HEK293T (cell line): ENCODE data around the gene LRRTM3.

Experiments used
- CTCF ChIA-PET: fragments of 350-600 bp; formaldehyde crosslinking; extraction: SDS; loops from one replicate; lab custom pipeline; 2021; ENCODE audit warnings: antibody characterized with exemption, inconsistent platforms; lab: Yijun Ruan, JAX
- POLR2A ChIA-PET: fragments of 350-600 bp; formaldehyde crosslinking; extraction: SDS; loops from one replicate; lab custom pipeline; 2020; ENCODE audit warnings: antibody characterized with exemption, inconsistent platforms; lab: Yijun Ruan, JAX
- DNase-seq: peaks from one replicate; pipeline ENCODE4 v3.0.0; 2012; ENCODE audit warnings: mixed read lengths; ENCODE audit errors: extremely low spot score
- ARNT ChIP-seq: fragments of 450-650 bp; IDR thresholded peaks from 2 replicates; pipeline ENCODE4 v1.6.1; 2017; ENCODE audit warnings: mild to moderate bottlenecking
- BHLHE40 ChIP-seq: fragments of 450-650 bp; IDR thresholded peaks from 2 replicates; pipeline ENCODE4 v1.6.1; 2016; ENCODE audit warnings: mild to moderate bottlenecking, moderate library complexity, borderline replicate concordance
- CTBP1 ChIP-seq: fragments of 450-650 bp; IDR thresholded peaks from 2 replicates; pipeline ENCODE4 v1.6.1; 2016; ENCODE audit warnings: borderline replicate concordance
- ELF4 ChIP-seq: fragments of 450-650 bp; IDR thresholded peaks from 2 replicates; pipeline ENCODE4 v1.6.1; 2017; ENCODE audit warnings: antibody characterized with exemption
- FOXA1 ChIP-seq: fragments of 450-650 bp; IDR thresholded peaks from 2 replicates; pipeline ENCODE4 v1.6.1; 2016; ENCODE audit warnings: mild to moderate bottlenecking
- FOXK2 ChIP-seq: fragments of 450-650 bp; IDR thresholded peaks from 2 replicates; pipeline ENCODE4 v1.6.1; 2016; ENCODE audit warnings: mild to moderate bottlenecking
- FOXM1 ChIP-seq: fragments of 450-650 bp; IDR thresholded peaks from 2 replicates; pipeline ENCODE4 v1.6.1; 2017; ENCODE audit warnings: mild to moderate bottlenecking, borderline replicate concordance
- HDGF ChIP-seq: fragments of 450-650 bp; IDR thresholded peaks from 2 replicates; pipeline ENCODE4 v1.6.1; 2017; ENCODE audit warnings: antibody characterized with exemption, borderline replicate concordance
- L3MBTL2 ChIP-seq: fragments of 450-650 bp; conservative IDR thresholded peaks from 2 replicates; pipeline ENCODE4 v1.6.1; 2016; ENCODE audit warnings: mild to moderate bottlenecking
- LEF1 ChIP-seq: fragments of 450-650 bp; IDR thresholded peaks from 2 replicates; pipeline ENCODE4 v1.6.1; 2017; ENCODE audit warnings: mild to moderate bottlenecking, borderline replicate concordance
- NFRKB ChIP-seq: fragments of 450-650 bp; IDR thresholded peaks from 2 replicates; pipeline ENCODE4 v1.6.1; 2016; ENCODE audit warnings: mild to moderate bottlenecking, moderate library complexity
- PKNOX1 ChIP-seq: fragments of 450-650 bp; IDR thresholded peaks from 2 replicates; pipeline ENCODE4 v1.6.1; 2016
- SP1 ChIP-seq: fragments of 450-650 bp; IDR thresholded peaks from 2 replicates; pipeline ENCODE4 v1.6.1; 2017
- SUZ12 ChIP-seq: fragments of 450-650 bp; IDR thresholded peaks from 2 replicates; pipeline ENCODE4 v1.6.1; 2016; ENCODE audit warnings: mild to moderate bottlenecking
- TARDBP ChIP-seq: fragments of 450-650 bp; IDR thresholded peaks from 2 replicates; pipeline ENCODE4 v1.6.1; 2016
- ZNF384 ChIP-seq: fragments of 450-650 bp; IDR thresholded peaks from 2 replicates; pipeline ENCODE4 v1.6.1; 2016

Gene LRRTM3

GRCh38 chr10:66925896-66926715, at the start of gene LRRTM3:
TSS of gene LRRTM3 (plus strand) at chr10:66926036.
- CTCF ChIA-PET: interaction anchor here (0.7 to 1.4 kb wide), 6 partner anchors 9 to 857 kb away, joined by 3 to 9 read pairs (median 5); no protein-coding TSS in a partner anchor
- POLR2A ChIA-PET: no interaction called here
- DNase-seq: peak; percentile 76
- no peak for TF ChIP-seq ZNF384
- 0 out of 2 replicates have a peak, but pooled peaks have one; percentile 19 for TF ChIP-seq PKNOX1

- CTCF ChIA-PET: no interaction called here
- TF ChIP-seq NFRKB: no peak
- TF ChIP-seq ELF4: no peak
- TF ChIP-seq FOXK2: no peak
- no peak for TF ChIP-seq TARDBP
- no peak for TF ChIP-seq HDGF
- TF ChIP-seq PKNOX1: no peak
- TF ChIP-seq ARNT: no peak
- TF ChIP-seq FOXM1: no peak
- no peak for TF ChIP-seq L3MBTL2
- TF ChIP-seq ZNF384: no peak
- TF ChIP-seq SUZ12: no peak
- no peak for TF ChIP-seq CTBP1
- no peak for TF ChIP-seq FOXA1
- TF ChIP-seq BHLHE40: no peak
- TF ChIP-seq LEF1: no peak
- TF ChIP-seq SP1: no peak
- POLR2A ChIA-PET: no interaction called here
These were observed 48.5 kb upstream of the LRRTM3 start for GRCh38 chr10:66877361-66877760.

GRCh38 chr10:66880292-66880691, 45.5 kb upstream of the LRRTM3 start:
- DNase-seq: no peak
- ChIA-PET POLR2A (no interaction called here), CTCF (no interaction called here)
- TF ChIP-seq SUZ12 (no peak), ZNF384 (no peak), BHLHE40 (no peak), PKNOX1 (no peak), ELF4 (no peak), HDGF (no peak), CTBP1 (no peak), ARNT (no peak), FOXK2 (no peak), NFRKB (no peak), FOXA1 (no peak)

More at GRCh38 chr10:66877361-66877760, 48.5 kb upstream of the LRRTM3 start:
- no peak for DNase-seq

GRCh38 chr10:66880826-66881225, 45.0 kb upstream of the LRRTM3 start:
- DNase-seq: no peak
- TF ChIP-seq ARNT (no peak), NFRKB (no peak), ZNF384 (no peak), SUZ12 (no peak), LEF1 (no peak), TARDBP (no peak), CTBP1 (no peak), SP1 (no peak), FOXK2 (no peak), ELF4 (no peak), HDGF (no peak), BHLHE40 (no peak), FOXA1 (no peak), L3MBTL2 (no peak), PKNOX1 (no peak), FOXM1 (no peak)
- ChIA-PET CTCF (no interaction called here), POLR2A (no interaction called here)

- ChIA-PET POLR2A (no interaction called here), CTCF (no interaction called here)
- TF ChIP-seq ELF4 (no peak), BHLHE40 (no peak), SUZ12 (no peak)
- no peak for DNase-seq
These were observed 44.0 kb upstream of the LRRTM3 start for GRCh38 chr10:66881814-66882213.

- no peak for TF ChIP-seq PKNOX1
- no peak for TF ChIP-seq FOXA1
- no peak for TF ChIP-seq NFRKB
- TF ChIP-seq SUZ12: no peak
- no peak for TF ChIP-seq LEF1
- TF ChIP-seq SP1: no peak
- TF ChIP-seq ZNF384: no peak
- no peak for TF ChIP-seq L3MBTL2
- TF ChIP-seq CTBP1: no peak
- TF ChIP-seq FOXM1: no peak
- no peak for TF ChIP-seq ARNT
- no peak for TF ChIP-seq HDGF
- TF ChIP-seq TARDBP: no peak
- no peak for TF ChIP-seq ELF4
- TF ChIP-seq FOXK2: no peak
- TF ChIP-seq BHLHE40: no peak
- no peak for DNase-seq
- CTCF ChIA-PET: no interaction called here
- POLR2A ChIA-PET: no interaction called here
These were observed 43.6 kb upstream of the LRRTM3 start for GRCh38 chr10:66882271-66882670.
